GM18502 (cell line): ENCODE measurements around the gene NAB2.
A peak's percentile ranks its signal among the peaks of the same experiment; 100 is the strongest.
"Not testable (repeated sequence)": the region's sequence is repeated elsewhere in the genome, so short reads cannot be mapped to it uniquely, and the experiment has no call there.

Experiments used
- ATAC-seq: cut with Tn5 transposase; IDR thresholded peaks from one replicate; pipeline ENCODE4 v1.9.1; 2021; ENCODE audit warnings: mild to moderate bottlenecking; ENCODE audit not compliant: unreplicated experiment, poor library complexity

NAB2 gene

GRCh38 chr12:57110104-57111030, 21.5 kb downstream of the NAB2 start:
- ATAC-seq = peak; percentile 51

DNA sequence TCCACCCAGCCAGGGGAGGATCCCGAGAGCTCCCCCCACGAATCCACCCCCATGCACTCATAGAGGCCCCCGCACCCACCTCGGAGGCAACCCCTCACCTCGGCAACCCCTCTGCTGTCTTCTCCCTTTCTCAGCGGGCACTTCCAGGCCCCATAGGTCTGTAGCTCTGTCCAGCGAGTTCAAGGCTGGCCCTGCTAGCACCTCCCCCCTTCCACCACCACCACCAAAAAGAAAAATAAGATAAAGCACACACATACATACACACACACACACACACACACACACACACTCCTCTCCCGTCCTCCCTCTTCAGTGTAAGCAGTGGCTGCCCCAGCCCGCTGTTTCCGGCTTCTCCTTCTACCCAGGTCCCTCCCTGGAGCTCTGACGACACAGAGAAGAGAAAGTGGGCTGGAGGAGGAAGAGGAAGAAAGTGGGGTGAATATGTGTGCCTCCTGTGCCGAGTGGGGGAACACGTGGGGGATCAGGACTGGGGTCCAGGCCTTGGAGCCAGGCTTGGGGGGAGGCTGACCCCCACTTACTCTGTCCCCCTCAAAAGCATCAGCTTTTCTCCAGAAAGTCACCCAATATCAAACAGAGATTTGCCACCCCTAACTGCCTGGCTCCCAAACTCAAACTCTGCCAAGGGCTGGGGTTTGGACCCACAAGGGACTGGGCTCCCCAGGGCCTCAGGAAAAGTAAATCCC, 22.3 kb downstream of the NAB2 start, which contains the start of gene STAT6:
Gene STAT6 (minus strand): TSS at position 332 of the 704 bp plus-strand sequence. CDS start 3,084 bp downstream, outside the sequence.
- peak; percentile 58 for ATAC-seq

DNA sequence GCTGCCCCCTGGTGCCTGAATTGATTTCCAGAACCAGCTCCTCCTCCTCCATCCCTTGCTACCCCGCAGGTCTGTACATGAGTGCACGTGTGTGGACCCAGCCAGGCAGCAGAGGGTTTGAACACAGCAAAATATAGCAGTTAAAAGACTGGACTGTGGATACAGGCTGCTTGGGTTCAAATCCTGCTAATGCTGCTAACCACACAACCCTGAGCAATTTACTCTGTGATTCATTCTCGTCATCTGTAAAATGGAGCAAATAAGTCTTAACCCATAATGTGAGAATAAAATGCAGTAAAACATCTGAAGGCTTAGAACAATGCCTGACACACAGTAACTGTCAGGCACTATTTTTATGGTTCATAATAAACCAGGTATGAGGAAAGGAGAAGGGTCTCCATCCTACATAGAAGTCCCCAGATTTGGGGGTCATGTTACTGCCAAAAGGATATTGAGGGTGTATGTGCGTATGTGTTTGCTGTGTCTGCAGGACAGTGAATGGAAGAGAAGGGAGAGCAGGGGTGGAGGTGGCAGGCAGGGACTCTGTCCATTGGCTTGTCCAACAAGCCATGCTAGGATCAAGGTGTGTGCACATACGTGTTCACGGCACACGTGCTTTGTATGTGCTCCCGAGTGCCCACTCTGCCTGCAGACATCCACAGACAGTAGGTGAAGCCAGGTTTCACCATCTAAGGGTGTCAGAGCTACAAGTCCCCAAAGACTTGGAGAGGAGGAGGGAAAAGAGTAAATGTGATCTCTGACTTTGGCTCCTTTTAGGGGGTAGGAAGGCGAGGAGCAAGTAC, 23.8 kb downstream of the NAB2 start:
- ATAC-seq = peak; percentile 61

DNA sequence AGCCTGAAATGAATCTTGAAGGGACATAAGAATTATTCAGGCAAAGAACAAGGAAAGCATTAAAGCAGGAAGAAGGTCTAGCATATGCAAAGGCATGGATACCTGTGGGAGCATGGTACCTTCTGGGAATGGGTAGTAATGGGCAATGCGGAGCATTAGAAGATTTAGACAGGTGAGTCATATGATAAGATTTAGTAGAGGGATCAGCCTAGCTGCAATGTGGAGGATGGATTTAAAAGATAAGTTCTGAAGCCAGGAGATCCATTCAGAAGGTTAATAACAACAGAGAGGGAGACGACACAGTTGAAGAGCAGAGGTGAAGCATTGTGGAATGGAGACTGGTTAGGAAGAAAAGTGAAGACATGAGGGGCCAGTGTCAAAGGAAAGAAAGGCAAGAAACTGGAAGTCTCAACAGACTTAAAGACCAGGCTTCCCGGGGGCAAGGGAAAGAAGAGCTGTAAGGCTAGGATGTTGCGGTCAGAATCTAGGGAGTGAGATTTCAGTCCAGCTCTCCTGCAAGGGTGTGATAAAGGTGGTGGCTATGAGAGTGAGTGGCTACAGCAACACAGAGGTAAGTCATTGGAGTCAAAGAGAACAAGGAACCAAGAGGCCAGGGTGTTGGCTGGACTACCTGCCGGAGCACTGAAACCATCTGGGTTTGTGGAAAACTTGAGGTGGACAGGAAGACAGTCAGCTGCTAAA, 27.8 kb downstream of the NAB2 start:
- ATAC-seq = no peak

DNA sequence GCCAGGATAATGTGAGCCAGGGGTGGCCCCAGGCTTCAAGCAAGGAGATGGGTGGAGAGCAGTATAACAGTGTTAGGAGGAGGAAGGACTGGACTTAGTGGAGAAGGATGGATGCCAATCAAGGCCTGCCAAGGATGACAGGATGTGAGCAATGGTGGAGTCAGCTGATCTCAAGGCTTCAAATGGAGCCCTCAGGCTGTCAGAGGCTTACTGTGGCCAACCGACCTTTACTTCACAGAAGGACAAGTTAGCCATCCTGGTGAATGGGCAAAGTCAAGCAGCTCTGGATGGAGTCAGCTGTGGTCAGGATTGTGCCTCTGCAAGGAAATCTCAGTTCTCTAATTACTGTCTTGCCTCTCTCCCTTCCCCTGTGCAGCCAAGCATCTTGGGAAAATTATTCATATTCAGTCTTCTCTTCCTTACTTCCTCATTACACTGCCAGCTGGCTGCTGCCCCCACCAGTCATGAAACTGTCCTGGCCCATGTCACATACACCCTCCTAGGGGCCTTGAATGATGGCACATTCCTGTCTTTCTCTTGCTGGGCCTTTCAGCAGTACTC, 29.9 kb downstream of the NAB2 start:
- peak; percentile 66 for ATAC-seq

- peak; percentile 27 for ATAC-seq
These were observed 30.6 kb downstream of the NAB2 start for GRCh38 chr12:57119294-57120085.

DNA sequence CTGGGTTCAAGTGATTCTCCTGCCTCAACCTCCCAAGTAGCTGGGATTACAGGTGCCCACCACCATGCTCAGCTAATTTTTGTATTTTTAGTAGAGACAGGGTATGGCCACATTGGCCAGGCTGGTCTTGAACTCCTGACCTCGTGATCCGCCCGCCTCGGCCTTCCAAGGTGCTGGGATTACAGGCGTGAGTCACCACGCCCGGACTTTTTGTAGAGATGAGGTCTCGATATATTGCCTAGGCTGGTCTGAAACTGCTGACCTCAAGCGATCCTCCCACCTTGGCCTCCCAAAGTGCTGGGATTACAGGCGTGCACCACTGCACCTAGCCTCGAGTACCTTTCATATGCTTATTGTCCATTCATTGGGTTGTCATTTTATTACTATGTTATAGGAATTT, 31.8 kb downstream of the NAB2 start:
- ATAC-seq = not testable (repeated sequence)

DNA sequence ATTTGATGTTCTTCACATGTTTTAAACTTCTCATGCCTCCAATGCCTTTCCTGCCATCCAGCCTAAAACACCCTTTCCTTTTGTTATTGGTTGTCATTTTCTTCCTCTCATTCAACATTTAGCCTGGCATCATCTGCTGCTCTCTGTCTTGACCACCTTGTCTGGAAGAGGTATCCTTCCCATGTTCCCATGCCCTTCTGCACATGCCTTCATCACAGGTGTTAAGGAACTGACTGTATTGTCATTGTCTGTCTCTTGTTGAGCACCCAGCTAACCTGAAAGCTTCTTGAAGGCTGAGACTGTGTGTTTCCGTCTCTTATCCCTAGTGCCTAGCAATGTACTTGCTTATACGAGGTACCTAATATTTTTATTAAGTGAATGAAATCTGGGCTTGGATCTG, 34.9 kb downstream of the NAB2 start:
- no peak for ATAC-seq

DNA sequence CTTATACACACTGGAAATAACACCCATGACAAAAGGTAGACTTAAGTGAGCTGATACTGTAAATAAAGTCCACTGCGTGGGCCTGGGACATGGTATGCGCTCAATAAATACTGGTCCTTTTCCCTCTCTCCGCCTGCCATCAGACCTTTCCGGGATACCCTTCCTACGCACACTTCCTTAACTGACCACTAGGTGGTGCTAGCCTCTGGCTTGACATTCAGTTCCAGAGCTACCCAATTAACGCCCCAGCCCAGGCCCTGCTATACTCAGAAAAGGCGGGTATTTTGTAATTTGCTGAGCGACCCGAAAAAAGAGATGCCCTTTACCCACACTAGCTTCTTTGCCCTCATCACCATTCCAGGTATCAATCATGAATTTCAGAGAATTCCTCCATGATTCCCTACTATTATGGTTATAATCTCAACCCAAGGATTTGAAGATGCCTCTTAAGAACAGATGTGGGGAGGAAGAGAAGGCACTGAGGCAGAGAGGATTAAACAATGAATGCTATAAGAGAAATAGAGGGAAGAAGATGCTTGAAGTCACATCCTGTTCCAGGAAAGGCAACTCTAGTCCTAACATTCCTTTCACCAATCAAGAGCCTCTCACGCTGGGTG, 35.5 kb downstream of the NAB2 start:
- ATAC-seq = peak; percentile 52

DNA sequence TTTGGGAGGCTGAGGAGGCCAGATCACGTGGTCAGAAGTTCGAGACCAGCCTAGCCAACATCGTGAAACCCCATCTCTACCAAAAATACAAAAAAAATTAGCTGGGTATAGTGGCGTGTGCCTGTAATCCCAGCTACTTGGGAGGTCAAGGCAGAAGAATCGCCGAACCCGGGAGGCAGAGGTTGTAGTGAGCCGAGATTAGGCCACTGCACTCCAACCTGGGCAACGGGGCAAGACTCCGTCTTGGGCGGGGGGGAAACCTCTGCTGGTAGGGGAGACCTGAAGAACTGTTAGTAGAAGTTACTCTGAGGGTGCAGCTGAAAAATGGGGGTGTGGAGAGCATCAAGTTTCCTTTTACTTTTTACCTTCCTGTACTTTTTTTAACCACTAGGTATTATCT, 37.1 kb downstream of the NAB2 start:
- ATAC-seq = no peak

DNA sequence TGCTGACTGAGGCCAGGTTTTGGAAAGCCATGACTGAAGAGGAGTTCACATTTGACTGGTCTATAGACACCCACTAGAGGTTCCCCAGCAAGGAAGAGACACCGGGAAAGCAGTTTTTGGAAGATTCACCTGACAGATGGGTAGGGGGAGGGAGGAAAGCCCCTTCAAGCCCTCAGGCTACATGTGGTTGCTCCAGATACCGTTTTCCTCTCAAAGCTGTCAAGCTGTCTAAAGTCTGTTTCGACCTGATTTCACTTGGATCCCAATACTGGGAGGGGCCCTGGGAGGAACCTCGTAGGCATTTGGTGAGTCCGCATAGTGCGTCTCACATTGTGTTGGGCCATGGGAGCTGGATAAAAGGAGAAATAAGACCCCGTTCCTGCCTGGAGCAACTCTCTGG, 37.6 kb downstream of the NAB2 start:
- ATAC-seq = no peak

GRCh38 chr12:57127101-57127725, 38.3 kb downstream of the NAB2 start:
- peak; percentile 38 for ATAC-seq

GRCh38 chr12:57127726-57128518, 39.0 kb downstream of the NAB2 start, which contains the start of gene LRP1:
Gene LRP1, plus strand, starts transcription at chr12:57128483. Its CDS starts 482 bp downstream, at chr12:57128965.
- ATAC-seq = no peak

DNA sequence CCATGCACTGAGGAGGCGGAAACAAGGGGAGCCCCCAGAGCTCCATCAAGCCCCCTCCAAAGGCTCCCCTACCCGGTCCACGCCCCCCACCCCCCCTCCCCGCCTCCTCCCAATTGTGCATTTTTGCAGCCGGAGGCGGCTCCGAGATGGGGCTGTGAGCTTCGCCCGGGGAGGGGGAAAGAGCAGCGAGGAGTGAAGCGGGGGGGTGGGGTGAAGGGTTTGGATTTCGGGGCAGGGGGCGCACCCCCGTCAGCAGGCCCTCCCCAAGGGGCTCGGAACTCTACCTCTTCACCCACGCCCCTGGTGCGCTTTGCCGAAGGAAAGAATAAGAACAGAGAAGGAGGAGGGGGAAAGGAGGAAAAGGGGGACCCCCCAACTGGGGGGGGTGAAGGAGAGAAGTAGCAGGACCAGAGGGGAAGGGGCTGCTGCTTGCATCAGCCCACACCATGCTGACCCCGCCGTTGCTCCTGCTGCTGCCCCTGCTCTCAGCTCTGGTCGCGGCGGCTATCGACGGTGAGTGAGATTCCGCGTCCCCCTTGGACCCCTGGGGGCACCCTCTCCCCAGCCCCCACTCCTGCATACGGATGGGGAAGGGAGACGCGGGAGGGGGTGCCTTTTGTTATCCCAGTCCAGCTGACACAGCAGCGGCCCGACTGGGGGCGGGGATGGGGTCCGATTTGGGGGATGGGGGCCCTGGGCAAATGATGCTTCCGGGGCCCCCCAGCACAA, 39.8 kb downstream of the NAB2 start:
- no peak for ATAC-seq

DNA sequence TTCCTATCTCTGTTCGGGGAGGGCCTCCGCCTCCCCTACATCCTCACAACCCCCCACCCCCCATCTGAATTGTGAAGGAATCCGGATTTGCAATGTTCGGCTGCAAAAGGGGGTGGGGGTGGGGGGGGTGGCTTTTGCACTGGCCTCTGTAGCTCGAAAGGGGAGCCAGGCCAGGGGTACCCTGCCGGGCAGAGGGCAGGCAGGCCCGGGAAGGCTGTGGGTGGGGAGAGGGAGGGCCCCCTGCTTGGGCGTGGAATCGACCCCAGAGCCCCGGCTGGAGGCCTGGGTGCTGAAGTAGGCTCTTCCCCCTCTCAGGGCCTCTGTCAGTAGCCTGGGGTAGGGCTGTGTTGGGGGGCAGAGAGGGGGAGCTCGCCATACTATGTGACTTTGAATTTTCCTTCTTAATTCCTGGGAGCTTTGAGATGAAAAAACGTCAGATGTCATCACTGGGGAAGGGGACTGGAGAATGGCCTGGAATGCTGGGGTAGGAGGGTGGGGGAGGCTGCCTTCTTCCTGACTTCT, 40.5 kb downstream of the NAB2 start:
- no peak for ATAC-seq

GRCh38 chr12:57129889-57130288, 41.0 kb downstream of the NAB2 start:
- no peak for ATAC-seq
